ENCODE measurements around the gene MGAT3.
"Not testable (repeated sequence)": the region's sequence is repeated elsewhere in the genome, so short reads cannot be mapped to it uniquely, and the experiment has no call there.

Gene MGAT3

GRCh38 chr22:39520226-39521105 lies 63.7 kb downstream of the MGAT3 start, which contains the start of gene ATF4:
TSS of gene ATF4 (plus strand) at chr22:39520562. CDS start at chr22:39521446, 884 bp downstream.
- intact Hi-C loops (cut with DNase I): loop anchor here (2.0 kb wide), 1 partner anchor 18 kb away; the partner anchor contains the start of gene MIEF1
- peak; percentile 86 to 98 (median 94) for DNase-seq

- not testable (repeated sequence) for DNase-seq
- intact Hi-C loops (cut with DNase I): loop anchor here (2.0 kb wide), 1 partner anchor 18 kb away; the partner anchor contains the start of gene MIEF1
Observed at GRCh38 chr22:39521106-39521885, 64.5 kb downstream of the MGAT3 start.

- intact Hi-C loops (cut with DNase I); DNase-seq: not testable (repeated sequence)
Observed at GRCh38 chr22:39522091-39522490, 65.3 kb downstream of the MGAT3 start.

GRCh38 chr22:39522567-39523300 lies 65.9 kb downstream of the MGAT3 start:
- intact Hi-C loops (cut with DNase I): no loop called here
- DNase-seq: peak in 6 of 42 donors; percentile 17 to 64 (median 46)

GRCh38 chr22:39524089-39524752 lies 67.4 kb downstream of the MGAT3 start:
- DNase-seq: no peak
- intact Hi-C loops (cut with DNase I): no loop called here

- intact Hi-C loops (cut with DNase I): loop anchor here (5.0 kb wide), 3 partner anchors 123 to 353 kb away; no protein-coding TSS in a partner anchor
- no peak for DNase-seq
Observed at GRCh38 chr22:39524753-39525657, 68.2 kb downstream of the MGAT3 start.

GRCh38 chr22:39525658-39525975 lies 68.8 kb downstream of the MGAT3 start:
- intact Hi-C loops (cut with DNase I): loop anchor here (5.0 kb wide), 3 partner anchors 123 to 353 kb away; no protein-coding TSS in a partner anchor

GRCh38 chr22:39526736-39527171 lies 69.9 kb downstream of the MGAT3 start:
- intact Hi-C loops (cut with DNase I): loop anchor here (5.0 kb wide), 3 partner anchors 124 to 354 kb away; no protein-coding TSS in a partner anchor
- no peak for DNase-seq

More at GRCh38 chr22:39525658-39525975, 68.8 kb downstream of the MGAT3 start:
- no peak for DNase-seq

GRCh38 chr22:39527481-39527961 lies 70.7 kb downstream of the MGAT3 start:
- DNase-seq: no peak
- intact Hi-C loops (cut with DNase I): loop anchor here (5.0 kb wide), 3 partner anchors 125 to 355 kb away; no protein-coding TSS in a partner anchor

GRCh38 chr22:39528080-39528661 lies 71.4 kb downstream of the MGAT3 start:
- intact Hi-C loops (cut with DNase I): loop anchor here (5.0 kb wide), 3 partner anchors 126 to 356 kb away; no protein-coding TSS in a partner anchor
- DNase-seq: peak in 1 of 42 donors; percentile 41

- peak; percentile 87 to 98 (median 94) for DNase-seq
- intact Hi-C loops (cut with DNase I): loop anchor here (5.0 kb wide), 3 partner anchors 127 to 357 kb away; no protein-coding TSS in a partner anchor
Observed at GRCh38 chr22:39528681-39529486, 72.1 kb downstream of the MGAT3 start.

GRCh38 chr22:39529487-39529851 lies 72.7 kb downstream of the MGAT3 start:
- no peak for DNase-seq
- intact Hi-C loops (cut with DNase I): loop anchor here (5.0 kb wide), 3 partner anchors 127 to 357 kb away; no protein-coding TSS in a partner anchor

- intact Hi-C loops (cut with DNase I): loop anchor here (5.0 kb wide), 1 partner anchor 817 kb away; the partner anchor contains the start of gene ADSL
- DNase-seq: no peak
Observed at GRCh38 chr22:39530116-39530515, 73.3 kb downstream of the MGAT3 start.

GRCh38 chr22:39530692-39531331 lies 74.0 kb downstream of the MGAT3 start:
- intact Hi-C loops (cut with DNase I): loop anchor here (5.0 kb wide), 1 partner anchor 816 kb away; the partner anchor contains the start of gene ADSL
- peak in 2 of 42 donors; percentile 22 to 36 for DNase-seq

Measured in head of caudate nucleus (tissue), 42 donors.